Adipose tissue (tissue), 3 donors: ENCODE results near the gene KCNA10. TPM values are rescaled to one million over a fixed set of nuclear protein-coding genes. Genes with fewer than 3 reads are reported as not detected.
"Not testable (repeated sequence)": the region's sequence is repeated elsewhere in the genome, so short reads cannot be mapped to it uniquely, and the experiment has no call there.

Experiments
- H3K27ac ChIP-seq: one replicate; pipeline ENCODE4 v1.5.1; 2013; ENCODE audit warnings: low read depth, low read length
- WGBS, 3 donors: extraction: QIAGEN DNeasy Blood & Tissue Kit; methylation state at CpG; one replicate each; pipeline ENCODE4 v1.1.7; 2013; 5-methylcytosine and 5-hydroxymethylcytosine counted together
- polyA plus RNA-seq, 3 donors: library from polyadenylated mRNA; stranded (reverse); fragments of 200-250 nt; gene quantifications; one replicate each; pipeline ENCODE4 v1.2.3, GENCODE V29; 2013
- donor health status: healthy with polysubstance abuse.
- donor health status: Bipolar disorder and iron deficiency.
- donor health status: healthy.

Gene KCNA10
- polyA plus RNA-seq, 3 donors: not detected

GRCh38 chr1:110540891-110541685 lies 22.1 kb upstream of the KCNA10 start:
- no peak overlapping the region for H3K27ac ChIP-seq
- 44 to 81% (median 68%) methylated on average over 7 of the region's 7 CpGs for WGBS, 3 donors

GRCh38 chr1:110538921-110539320 lies 19.9 kb upstream of the KCNA10 start:
- WGBS, 3 donors: 54 to 63% (median 61%) methylated on average over 8 of the region's 8 CpGs

GRCh38 chr1:110538075-110538474 lies 19.1 kb upstream of the KCNA10 start:
- H3K27ac ChIP-seq: no peak overlapping the region
- WGBS, 3 donors: 65 to 74% (median 72%) methylated on average over 16 of the region's 16 CpGs

More at GRCh38 chr1:110538921-110539320, 19.9 kb upstream of the KCNA10 start:
- H3K27ac ChIP-seq: no peak overlapping the region

GRCh38 chr1:110535985-110536384 lies 17.0 kb upstream of the KCNA10 start:
- H3K27ac ChIP-seq: no peak overlapping the region
- 55 to 58% (median 56%) methylated on average over 3 of the region's 3 CpGs for WGBS, 3 donors

GRCh38 chr1:110533230-110533629 lies 14.3 kb upstream of the KCNA10 start:
- no peak overlapping the region for H3K27ac ChIP-seq
- 35 to 62% (median 56%) methylated on average over 3 of the region's 3 CpGs for WGBS, 3 donors

GRCh38 chr1:110529011-110529410 lies 10.0 kb upstream of the KCNA10 start:
- WGBS, 3 donors: 41 to 92% (median 86%) methylated on average over 1 of the region's 1 CpG
- no peak overlapping the region for H3K27ac ChIP-seq

- H3K27ac ChIP-seq: no peak overlapping the region
- 52 to 65% (median 60%) methylated on average over 7 of the region's 7 CpGs for WGBS, 3 donors
Observed at GRCh38 chr1:110526201-110526780, 7.3 kb upstream of the KCNA10 start.

GRCh38 chr1:110525249-110525595 lies 6.2 kb upstream of the KCNA10 start:
- WGBS, 3 donors: 64 to 74% (median 68%) methylated on average over 6 of the region's 6 CpGs
- H3K27ac ChIP-seq: no peak overlapping the region

DNA sequence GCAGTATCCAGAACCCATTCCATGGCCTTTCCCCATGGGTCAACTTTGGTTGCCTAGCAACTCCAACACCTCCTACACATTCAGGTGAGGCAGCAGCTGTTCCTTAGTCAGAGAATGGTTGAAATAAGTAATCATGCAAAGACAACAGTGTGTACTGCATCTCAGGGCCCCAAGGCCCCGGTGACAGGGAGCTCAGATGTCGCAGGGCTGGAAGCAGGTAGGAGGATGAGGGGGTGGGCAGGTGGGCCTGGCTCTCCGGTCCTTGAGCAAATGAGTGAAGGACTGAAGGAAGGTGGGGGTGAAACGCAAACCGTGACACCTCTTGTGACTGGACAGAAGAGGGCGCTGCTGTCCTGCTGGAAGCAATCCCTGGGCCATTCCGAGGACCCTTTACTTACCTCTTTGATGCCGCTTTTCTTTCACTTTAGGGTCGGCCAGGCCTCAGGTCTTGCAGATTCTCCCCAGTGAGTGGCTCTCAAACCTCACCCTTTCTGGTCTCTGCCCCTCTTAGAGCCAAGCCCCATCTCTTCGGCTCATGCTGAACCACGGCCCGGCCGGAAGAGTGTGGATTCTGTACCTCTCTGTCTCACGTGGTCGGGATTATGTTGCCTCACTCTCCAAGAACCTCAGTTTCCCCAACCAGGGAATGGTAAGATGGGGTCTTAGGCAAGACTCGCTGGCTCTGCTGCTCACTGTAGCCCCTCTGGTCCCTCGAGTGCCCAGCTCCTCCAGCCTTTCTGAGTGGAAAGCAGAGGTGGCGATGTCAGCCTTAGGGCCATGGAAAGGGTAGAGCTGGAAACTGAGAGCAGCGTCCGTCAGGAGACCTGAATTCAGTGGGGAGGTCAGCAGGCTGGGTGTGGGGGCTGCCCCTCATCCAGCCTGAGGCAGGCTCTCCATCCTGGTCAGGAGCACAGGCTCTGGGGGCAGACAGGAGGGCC lies 5.6 kb upstream of the KCNA10 start:
- no peak overlapping the region for H3K27ac ChIP-seq
- WGBS, 3 donors: 35 to 38% (median 36%) methylated on average over 20 of the region's 20 CpGs

- WGBS, 3 donors: 52 to 68% (median 56%) methylated on average over 4 of the region's 4 CpGs
- H3K27ac ChIP-seq: no peak overlapping the region
Observed at GRCh38 chr1:110523011-110523410, 4.0 kb upstream of the KCNA10 start.

- WGBS, 3 donors: 66 to 74% (median 72%) methylated on average over 5 of the region's 5 CpGs
Observed at GRCh38 chr1:110522560-110522959, 3.6 kb upstream of the KCNA10 start.

DNA sequence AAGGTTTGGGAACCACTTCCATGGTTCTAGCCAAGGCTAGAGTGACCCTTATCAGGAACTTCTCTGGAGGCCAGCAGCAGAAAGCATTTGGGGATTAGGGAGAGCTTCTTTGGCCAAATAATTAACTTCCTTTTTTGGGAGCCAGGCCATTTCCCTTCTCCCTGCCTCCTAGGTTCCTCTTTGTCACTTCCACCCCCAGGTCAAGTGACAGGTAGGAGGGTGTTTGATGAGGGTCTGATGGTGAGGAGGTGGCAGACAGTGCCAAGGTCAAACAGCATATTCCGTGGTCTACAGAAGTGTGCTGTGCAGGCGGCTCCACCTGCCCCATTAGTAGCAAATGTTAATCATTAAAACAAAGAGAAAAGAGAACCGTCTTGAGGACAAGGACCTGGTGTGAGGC lies 1.9 kb upstream of the KCNA10 start:
- H3K27ac ChIP-seq: no peak overlapping the region
- 28 to 72% (median 70%) methylated on average over 3 of the region's 3 CpGs for WGBS, 3 donors

More at GRCh38 chr1:110522560-110522959, 3.6 kb upstream of the KCNA10 start:
- no peak overlapping the region for H3K27ac ChIP-seq

DNA sequence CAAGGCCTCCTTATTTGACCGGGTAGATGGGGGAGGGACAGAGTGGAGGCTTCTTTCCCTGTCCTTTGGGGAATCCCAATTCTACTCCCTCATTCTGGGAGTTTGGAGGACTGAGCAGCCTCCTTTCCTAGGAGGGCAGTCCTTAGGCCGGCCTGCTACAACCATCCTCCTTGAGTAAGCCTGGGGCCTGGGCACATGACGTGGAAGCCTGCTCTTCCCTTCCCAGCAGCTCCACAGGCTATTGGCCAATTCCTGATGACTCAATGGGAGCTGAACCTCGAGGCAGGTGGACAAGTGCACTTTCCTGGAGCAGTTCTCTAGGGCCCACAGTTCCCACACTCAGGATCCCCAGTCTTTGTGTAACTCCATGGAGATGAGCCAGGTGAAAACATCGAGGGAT lies 3.1 kb downstream of the KCNA10 start:
- WGBS, 3 donors: 65 to 80% (median 74%) methylated on average over 5 of the region's 5 CpGs

DNA sequence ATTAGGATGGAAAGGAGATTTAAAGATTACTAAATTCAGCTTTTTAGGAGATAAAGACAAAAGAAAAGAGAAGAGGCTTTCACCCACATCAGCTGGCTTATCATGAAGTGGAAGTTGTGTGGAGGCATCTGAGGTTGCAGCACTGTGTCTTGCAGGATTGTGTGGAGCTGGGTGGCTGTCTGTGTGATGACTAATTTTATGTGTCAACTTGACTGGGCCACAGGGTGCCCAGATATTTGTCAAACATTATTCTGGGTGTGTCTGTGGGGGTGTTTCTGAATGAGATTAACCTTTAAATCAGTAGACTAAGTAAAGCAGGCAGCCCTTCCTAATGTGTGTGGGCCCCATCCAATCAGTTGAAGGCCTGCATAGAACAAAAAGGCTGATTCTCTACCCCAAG lies 3.9 kb downstream of the KCNA10 start:
- no peak overlapping the region for H3K27ac ChIP-seq

More for the DNA sequence above, 3.1 kb downstream of the KCNA10 start:
- H3K27ac ChIP-seq: no peak overlapping the region

GRCh38 chr1:110513511-110513910 lies 5.5 kb downstream of the KCNA10 start:
- 67 to 74% (median 68%) methylated on average over 7 to 8 of the region's 8 CpGs for WGBS, 3 donors
- no peak overlapping the region for H3K27ac ChIP-seq

GRCh38 chr1:110511436-110511835 lies 7.5 kb downstream of the KCNA10 start:
- 72 to 91% (median 90%) methylated on average over 6 of the region's 6 CpGs for WGBS, 3 donors
- H3K27ac ChIP-seq: no peak overlapping the region

GRCh38 chr1:110510921-110511320 lies 8.1 kb downstream of the KCNA10 start:
- not testable (repeated sequence) for H3K27ac ChIP-seq
- 88 to 93% (median 90%) methylated on average over 5 of the region's 5 CpGs for WGBS, 3 donors

GRCh38 chr1:110509655-110510054 lies 9.3 kb downstream of the KCNA10 start:
- WGBS, 3 donors: 92 to 93% (median 93%) methylated on average over 6 of the region's 6 CpGs
- no peak overlapping the region for H3K27ac ChIP-seq
